HG02885 (cell line): ENCODE measurements around the gene FAM131A.

ENCODE experiments used
- ATAC-seq: cut with Tn5 transposase; IDR thresholded peaks from one replicate; pipeline ENCODE4 v1.9.1; 2021; ENCODE audit warnings: mild to moderate bottlenecking; ENCODE audit not compliant: unreplicated experiment, poor library complexity

The FAM131A gene

DNA sequence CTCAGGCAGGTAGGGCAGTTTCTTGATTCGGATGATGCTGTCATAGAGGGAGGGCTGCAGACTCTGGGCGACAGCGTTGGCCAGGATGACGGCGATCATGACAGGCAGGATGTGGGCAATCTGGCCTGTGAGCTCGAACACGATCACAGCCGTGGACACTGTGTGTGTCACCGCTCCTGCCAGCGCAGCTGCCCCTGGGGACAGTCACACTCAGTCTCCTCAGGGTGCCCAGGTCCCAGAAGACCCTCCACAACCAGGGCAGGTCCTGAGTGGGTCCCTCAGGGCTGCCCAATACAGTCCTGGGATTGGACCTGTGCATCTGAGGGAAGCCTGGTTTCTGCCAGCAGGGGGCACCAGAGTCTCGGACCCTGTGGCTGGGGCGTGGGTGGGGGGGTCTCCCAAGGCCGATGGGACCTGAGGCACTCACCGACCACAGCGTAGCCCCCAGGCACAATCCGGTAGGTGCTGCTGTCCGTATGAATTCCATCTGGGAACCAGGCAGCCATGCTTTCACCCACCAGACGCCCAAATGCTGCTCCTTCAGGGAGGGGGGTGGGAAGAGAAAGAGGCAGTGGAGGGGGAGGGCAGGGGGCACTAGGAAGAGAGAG lies 16.8 kb downstream of the FAM131A start:
- peak; percentile 55 for ATAC-seq

DNA sequence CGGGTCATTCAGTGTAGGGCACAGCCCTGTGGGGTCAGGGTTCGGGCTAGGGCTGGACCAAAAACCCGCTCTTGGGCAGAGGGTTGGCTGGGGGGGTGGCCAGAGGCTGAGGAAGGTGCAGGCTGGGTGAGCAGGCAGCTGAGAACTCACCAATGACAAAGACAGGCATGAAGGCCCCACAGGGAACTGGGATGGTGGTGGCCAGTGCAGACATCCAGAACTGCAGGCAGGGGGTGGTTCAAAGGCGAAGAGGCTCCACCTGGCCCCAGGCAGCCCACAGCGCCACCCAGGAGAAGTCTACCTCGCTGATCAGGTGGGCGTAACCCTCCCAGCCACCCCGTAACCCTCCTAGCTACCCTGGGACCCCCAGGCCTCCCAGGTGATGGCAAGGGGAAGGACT lies 17.4 kb downstream of the FAM131A start:
- ATAC-seq, result no peak

DNA sequence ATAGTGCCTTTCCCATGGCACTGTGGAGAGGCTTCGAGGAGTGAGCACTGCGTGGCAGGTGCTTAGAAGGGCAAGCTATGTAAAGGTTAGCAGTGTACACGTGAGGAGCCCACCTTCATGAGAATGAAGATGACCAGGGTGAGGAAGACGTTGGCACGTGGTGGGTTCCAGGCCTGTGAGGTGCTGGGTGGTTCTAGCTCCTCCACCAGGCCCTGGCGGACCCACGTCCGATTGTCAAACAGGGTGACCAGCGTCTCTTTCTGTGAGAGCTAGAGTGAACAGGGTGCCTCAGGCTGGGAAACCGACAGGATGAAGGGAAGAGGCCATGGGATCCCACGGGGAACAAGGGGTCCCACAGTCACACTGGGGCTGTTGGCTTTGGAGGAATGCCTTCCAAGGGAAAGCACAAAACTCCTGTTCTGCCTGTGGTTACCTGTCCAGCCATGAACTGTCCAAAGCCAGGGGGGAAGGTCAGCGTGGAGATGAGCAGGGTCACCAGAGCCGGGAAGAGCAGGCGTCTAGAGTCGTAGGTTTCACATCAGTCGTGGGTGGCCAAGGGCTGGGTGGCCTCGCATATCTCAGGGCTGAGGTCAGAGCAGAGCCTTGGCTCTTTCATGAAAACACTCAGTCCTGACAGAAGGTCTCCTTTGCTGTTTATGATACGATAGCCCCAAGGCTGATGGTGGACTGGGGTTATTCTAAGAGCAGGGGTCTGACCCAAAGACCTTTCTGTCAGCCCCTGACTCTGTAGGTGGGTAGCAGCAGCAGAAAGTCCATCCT lies 18.1 kb downstream of the FAM131A start:
- no peak for ATAC-seq

DNA sequence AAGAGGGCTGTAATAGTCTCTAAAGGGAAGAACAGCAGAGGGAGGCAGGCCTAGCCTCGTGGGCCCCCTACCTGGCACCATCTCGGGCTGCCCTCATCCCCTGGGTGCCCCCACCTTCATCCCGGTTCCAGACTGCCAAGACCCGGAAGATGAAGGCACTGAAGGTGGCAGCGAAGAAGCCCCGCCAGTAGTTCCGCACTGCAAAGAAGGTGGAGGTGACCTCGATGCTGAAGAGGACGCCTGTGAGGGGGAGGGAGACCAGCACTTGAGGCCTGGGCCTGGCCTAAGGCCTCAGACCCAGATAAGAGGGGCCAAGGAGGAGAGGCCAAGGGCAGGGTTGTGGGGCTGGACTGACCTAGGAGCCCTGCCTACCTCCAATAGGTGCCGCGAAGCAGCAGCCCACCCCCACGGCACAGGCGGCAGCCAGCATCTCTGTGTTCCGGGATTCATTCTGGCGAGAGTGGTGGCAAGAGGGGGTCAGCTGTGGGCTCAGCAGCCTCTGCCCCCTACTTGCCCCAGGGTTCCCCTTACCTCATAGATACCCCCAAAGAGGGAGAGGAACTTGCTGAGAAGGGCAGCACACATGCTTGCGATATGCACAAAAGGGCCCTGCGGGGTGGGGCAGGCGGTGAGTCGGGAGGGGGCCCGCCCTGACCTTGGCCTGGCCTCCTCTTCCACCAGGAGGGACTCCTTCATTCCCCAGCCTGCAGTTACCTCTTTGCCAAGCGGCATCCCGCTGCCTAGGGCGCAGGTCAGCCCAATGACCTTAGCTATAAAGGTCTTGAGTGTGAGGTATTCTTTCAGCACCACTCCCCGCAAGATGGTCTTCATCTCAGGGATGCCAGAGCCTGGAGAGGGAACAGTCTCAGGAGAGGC lies 20.1 kb downstream of the FAM131A start:
- no peak for ATAC-seq

DNA sequence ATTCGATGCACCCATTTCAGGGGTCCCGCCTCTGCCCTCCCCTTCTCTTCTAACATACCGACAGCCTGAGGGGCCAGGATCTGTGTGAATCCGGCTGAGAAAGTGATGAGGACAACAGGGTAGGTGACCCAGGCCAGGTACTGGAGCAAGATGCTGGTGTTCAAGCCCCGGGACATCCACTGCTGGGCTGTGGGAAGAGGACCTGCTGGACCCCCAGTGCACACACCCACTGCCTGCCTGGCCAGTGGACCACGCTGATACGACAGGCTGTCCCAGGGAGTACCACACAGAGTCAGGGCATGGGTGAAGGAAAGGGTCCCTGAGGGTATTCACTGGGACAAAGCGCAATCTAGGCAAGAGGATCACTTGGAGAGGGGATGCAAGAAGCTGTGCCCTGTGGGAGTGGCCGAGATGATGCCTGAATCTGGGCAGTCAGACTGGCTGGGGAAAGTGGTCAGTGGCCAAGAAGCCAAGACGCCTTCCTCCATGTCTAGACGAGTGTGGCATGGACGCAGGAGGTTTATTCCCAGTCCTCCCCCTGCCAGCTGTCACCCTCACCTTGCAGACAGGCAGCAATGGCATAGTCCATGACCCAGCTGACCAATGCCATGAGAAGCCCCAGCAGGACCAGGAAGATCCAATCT lies 20.8 kb downstream of the FAM131A start:
- no peak for ATAC-seq

DNA sequence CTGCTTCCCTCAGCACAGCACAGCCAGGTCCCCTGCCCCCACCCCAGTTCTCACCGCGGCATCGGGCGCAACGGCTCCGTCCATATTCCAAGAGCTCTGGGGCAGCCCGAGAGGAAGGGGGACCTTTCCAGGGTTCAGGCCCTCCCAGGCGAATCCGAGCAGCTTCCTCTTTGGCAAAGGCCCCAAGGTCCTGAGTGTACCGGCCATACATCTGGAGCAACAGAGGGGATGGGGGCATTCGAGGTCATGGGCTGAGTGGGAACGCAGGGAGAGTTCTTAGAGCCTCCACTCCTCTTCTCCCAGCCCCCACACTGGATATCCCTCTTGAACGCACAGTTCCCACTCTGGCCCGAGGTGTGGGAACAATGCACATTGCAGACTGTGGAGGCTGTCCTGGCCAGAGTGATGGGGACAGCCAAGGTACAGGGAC lies 21.5 kb downstream of the FAM131A start:
- ATAC-seq, result no peak

DNA sequence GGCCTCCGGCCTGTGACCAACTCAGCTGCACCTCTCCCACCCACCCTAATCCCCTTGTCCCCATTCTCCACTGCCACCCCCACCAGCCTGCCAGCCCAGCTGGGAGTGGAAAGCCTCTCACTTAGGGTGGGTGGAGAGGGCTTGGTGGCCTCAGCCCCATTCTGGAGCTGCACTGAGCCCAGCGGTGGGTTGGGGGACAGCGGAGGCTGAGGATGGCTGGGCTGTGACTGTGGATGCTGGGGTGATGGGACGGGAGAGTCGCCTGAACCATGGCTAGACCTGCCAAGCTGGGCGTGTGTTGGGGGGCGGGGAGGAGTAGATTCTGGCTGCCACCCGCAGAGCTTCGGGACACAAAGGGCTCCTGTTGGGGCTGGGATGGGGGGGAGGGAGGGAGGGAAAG lies 22.2 kb downstream of the FAM131A start:
- ATAC-seq, result no peak

DNA sequence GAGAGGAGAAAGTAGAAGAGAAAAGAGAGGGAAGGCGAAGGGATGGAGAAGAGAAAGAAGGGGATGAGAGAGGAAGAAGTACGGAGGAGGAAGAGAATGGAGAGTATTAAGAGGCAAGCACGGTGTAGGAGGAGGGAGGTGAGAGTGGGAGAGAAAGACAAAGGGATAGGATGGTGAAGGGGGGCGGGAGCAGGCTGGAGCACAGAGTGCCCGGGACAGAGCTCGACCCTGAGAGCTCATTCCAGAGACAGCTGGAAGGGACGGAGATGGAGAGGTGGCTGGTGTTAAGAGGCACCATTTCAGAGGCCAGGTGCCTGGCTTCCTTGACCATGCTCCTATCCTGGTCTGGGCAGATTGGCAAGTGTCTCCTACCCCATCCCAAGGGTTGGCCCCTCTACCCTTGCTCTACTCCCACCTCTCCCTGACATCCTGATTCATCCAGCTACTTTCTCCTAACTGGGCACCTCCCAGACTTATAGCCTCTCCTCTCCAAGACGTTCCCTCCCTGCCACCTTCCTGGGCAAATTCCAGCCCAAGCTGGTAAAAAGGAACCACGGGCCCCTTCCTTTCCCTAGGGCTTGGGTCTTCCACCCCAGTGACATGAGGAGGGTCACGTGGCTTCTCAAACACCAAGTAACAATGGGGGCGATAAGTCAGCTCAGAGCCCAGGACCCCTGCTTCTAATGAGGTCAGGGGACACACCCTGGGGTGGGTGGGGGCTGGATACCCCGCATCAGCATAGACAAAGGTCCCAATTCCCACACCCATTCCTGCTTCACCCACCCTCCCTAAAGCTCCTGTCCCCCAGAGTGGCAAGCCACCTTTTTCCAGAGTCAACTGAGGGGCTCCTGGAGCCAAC lies 22.9 kb downstream of the FAM131A start:
- no peak for ATAC-seq

DNA sequence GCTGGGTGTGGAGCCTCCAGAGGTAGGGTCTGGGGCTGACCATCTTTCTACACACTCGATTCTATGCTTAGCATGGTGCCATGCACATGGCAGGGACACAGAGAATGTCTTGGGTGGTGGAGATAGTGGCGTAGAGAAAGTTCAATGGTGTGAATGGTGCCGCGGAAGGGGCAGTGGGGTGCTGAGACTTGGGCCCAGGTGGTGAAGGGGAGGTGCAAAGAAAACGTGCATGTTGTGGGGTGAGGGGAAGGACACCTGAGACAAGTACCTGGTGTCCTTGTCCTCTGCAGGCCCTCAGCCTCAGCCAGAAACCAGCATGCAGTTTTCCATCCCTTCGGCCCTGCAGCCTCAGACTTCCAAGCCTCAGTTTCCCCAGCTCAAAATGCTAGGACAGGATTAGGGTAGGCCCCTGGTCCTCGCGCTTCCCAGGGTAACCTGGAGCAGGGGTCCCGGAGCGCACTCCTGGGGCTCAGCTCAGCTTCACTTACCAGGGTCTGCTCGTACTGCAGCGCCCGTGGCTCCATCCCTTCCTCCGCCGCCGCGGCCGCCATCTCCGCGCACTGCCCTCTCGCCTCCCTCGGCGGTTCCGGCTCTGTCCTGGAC lies 23.6 kb downstream of the FAM131A start:
- ATAC-seq, result peak; percentile 0

DNA sequence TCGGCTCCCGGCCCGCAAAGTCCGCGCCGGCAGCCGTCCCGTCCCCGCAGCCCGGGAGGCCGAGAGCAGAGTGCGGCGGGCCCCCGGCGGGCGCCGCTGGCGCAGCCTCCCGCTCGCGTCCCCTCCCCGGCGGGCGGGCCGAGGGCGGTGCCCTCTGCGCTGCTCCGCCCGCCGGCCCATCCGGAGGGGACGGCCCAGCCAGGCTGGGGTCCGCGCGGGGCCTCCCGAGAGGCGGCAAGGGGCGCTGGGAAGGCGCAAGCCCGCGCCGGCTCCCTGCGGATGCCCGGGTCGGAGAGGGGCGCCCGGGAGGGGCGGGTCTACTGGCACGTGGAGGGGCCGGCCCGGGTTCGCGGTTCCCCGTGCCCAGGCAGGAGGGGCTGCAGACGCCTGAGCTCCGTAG lies 24.1 kb downstream of the FAM131A start, which contains the start of the genes CLCN2 and POLR2H:
Gene CLCN2, minus strand, starts transcription at position 74 of the 400 bp plus-strand sequence. CDS start 126 bp downstream, outside the sequence.
Gene POLR2H, plus strand, starts transcription at position 179 of the 400 bp plus-strand sequence. CDS start 1,783 bp downstream, outside the sequence.
- ATAC-seq, result peak; percentile 51

DNA sequence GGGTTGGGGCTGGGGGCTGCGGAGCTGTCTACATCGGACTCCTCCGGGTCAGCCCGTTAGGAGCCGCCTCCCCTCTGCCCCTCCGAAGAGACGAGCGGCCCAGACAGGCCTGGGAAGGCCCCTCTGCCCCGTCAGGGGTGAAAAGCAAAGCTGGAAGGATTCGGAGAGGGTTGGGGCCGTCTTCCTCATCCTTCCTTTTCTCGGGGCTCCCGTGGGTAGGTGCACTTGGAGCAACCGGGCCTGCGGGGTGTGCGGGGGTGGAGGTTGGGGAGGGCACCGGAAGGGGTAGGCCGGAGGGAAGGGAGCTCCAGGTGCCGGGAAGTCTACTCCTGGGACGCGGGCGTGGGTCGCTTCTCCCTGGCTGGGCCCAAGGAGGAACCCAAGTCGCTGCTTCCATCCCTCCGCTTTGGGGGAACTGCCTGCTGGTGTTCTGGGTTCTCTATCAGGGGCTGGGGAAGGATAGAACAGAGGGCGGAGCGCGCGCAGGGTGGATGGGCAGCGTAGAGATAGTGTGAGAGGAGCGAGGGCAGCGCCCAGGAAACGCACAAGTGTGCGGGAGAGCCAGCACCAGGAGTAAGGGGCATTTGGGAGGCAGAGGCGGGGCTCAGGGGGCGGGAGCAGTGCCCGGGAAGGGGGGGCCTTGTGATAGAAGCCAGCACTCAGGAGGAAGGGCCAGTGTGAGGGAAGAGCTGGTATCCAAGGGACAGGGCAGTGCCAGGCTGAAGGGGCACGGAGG lies 24.7 kb downstream of the FAM131A start:
- ATAC-seq, result no peak

DNA sequence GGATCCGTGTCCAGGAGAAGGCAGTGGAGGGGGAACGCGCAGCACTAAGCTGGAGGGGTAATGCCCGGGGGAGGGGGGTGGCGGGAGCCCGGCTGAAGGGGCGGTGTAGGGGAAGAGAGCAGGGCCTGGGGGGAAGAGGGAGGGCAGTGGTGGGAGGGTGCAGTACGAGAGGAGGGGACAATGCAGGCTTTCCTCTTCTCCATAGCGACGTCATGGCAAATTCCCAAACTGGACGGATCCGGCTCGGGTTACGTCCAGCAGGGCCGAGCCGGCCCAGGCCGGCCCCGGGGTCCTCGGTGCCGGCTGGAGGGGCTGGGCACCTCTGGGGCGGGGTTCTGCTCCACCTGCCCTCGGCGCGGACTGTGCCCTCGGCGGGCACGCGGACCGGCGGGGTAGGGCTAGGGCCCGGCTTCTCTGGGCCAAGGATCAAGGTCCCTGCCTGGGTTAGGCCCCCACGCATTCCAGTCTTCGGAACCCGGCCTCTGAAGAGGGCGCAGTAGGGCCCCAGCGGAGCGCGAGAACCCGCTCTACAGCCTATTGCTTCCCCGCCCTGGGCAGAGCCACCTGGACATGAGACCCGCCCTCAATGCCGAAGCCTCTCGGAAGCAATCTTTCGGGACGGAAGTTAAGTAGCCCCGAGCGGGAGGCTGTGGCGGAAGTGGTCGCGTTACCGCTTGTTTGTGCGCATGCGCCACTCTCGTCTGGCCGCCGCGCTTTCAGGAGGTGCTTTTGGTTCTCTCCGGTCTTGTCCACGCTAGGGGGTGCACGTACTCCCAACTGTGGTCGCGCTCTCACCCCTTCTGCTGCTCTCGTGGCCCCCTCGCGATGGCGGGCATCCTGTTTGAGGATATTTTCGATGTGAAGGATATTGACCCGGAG lies 25.5 kb downstream of the FAM131A start:
- peak; percentile 86 for ATAC-seq

DNA sequence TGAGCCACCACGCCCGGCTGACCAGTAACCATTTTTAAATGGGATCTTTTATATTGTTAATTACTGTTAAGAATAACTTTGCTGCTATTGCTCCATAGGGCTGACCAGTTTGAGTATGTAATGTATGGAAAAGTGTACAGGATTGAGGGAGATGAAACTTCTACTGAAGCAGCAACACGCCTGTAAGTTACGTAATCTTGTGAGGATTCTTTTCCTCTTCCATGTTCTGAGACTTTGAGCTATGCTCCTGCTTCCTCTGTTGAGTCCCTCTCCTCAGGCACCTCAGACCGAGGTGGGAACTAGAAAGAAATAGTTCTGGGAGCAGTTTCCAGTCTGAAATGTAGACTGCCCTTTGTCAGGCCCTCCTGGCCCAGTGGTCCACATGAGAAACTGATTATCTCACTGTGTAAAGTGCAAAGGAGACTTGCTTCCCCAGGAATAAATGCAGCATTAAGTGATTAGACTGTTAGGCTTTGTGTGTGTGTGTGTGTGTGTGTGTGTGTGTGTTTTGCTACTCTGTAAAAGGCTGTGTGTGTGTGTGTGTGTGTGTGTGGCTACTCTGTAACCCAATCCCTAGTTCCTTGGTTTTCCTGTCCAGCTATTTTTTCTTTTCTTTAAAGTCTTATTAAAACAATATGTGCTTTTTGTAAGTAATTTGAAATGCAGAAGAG lies 29.4 kb downstream of the FAM131A start:
- ATAC-seq, result no peak

DNA sequence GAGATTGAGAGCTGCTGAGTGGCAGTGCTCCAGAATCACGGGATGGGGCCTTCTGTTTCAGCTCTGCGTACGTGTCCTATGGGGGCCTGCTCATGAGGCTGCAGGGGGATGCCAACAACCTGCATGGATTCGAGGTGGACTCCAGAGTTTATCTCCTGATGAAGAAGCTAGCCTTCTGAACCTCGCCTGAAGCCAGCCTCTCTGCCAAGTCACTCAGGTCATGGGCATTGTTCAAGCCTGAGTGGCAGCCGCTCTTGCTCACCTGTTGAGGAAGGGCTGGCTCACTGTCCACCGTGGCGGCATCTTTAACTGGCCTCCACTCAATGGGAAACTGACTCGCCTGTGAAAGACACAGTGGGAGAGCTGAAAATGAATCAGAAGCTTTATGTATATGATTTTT lies 30.7 kb downstream of the FAM131A start:
- no peak for ATAC-seq

DNA sequence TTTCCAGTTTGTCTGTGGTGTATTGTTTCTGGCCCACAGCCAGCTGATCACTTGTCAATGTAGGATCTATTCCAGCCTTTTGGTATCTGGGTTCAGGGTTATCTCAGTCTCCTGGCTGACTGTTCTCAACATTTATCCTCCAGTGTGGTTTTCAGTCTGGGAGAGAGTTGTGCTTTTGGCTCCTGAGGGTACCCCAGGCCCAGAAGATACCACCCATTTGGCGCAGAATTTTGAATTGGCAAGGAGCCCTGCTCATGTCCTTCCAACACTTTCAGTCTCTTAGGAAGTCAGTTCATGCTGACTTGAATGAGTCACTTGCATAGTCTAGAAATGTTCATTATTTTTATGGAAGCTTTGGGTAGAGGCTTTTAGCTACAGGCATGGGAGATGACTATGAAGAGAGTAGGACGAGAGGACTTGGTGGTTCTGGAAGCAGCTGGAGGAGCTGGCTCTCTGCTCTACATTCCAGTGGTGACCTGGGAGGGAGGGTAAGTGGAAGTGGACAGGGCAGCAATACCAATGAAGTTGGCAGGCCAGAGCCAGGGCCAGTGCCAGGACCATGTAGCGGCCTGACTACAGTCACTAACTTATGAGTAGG lies 31.3 kb downstream of the FAM131A start:
- ATAC-seq, result no peak

DNA sequence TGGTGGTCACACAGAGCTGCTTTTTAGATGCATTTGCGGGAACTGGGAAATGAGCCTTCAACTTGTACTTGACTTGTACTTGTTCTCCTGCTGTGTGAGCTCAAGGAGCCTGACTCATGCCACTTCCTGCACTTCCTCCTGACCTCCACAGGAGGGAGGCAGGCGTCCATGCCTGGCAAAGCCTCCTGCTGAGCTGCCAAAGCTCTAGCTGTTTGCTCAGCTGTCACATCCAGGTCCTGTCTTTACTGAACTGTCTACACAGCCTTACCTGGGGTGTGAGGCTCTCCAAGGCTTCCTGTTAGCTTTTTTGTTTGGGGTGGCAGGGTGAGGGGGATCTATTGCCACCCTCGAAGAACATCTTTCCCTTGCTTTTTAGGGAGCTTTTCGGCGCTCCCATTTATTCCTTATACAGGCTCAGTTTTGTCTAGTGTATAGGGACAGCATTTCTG lies 34.2 kb downstream of the FAM131A start:
- ATAC-seq, result peak; percentile 58
